Activated CD4-positive, alpha-beta T cell treated with anti-CD3 and anti-CD28 coated beads for 4 hours (primary cell): ENCODE measurements around the gene SMCR8.
A peak's percentile ranks its signal among the peaks of the same experiment; 100 is the strongest.
"Not testable (repeated sequence)": the region's sequence is repeated elsewhere in the genome, so short reads cannot be mapped to it uniquely, and the experiment has no call there.

Experiments
- DNase-seq, 2 donors: peaks; one replicate each; pipeline ENCODE4 v3.0.0-alpha.2; 2020

The SMCR8 gene

GRCh38 chr17:18314731-18315561 lies at the start of gene SMCR8, which contains the start of gene TOP3A:
TSS of gene SMCR8 (plus strand) at chr17:18315293. CDS start at chr17:18315790, 497 bp downstream.
TSS of gene TOP3A (minus strand) at chr17:18314994. CDS start at chr17:18314778, 216 bp downstream.
- peak; percentile 97 to 98 for DNase-seq

- no peak for DNase-seq
Observed at GRCh38 chr17:18267366-18267765, 47.7 kb upstream of the SMCR8 start.

GRCh38 chr17:18267927-18268711 lies 47.0 kb upstream of the SMCR8 start:
- no peak for DNase-seq

GRCh38 chr17:18270046-18270931 lies 44.8 kb upstream of the SMCR8 start:
- no peak for DNase-seq

- no peak for DNase-seq
Observed at GRCh38 chr17:18277076-18277475, 38.0 kb upstream of the SMCR8 start.

GRCh38 chr17:18278867-18279266 lies 36.2 kb upstream of the SMCR8 start:
- DNase-seq: no peak

- DNase-seq: no peak
Observed at GRCh38 chr17:18280249-18280648, 34.8 kb upstream of the SMCR8 start.

- DNase-seq: no peak
Observed at GRCh38 chr17:18280766-18281371, 34.2 kb upstream of the SMCR8 start.

GRCh38 chr17:18281788-18282187 lies 33.3 kb upstream of the SMCR8 start:
- no peak for DNase-seq

GRCh38 chr17:18285296-18285695 lies 29.8 kb upstream of the SMCR8 start:
- DNase-seq: no peak

- DNase-seq: no peak
Observed at GRCh38 chr17:18291718-18292540, 23.2 kb upstream of the SMCR8 start.

GRCh38 chr17:18298061-18298460 lies 17.0 kb upstream of the SMCR8 start:
- DNase-seq: not testable (repeated sequence)

- DNase-seq: no peak
Observed at GRCh38 chr17:18300725-18301480, 14.2 kb upstream of the SMCR8 start.

- not testable (repeated sequence) for DNase-seq
Observed at GRCh38 chr17:18303206-18303605, 11.9 kb upstream of the SMCR8 start.

- no peak for DNase-seq
Observed at GRCh38 chr17:18309202-18309601, 5.9 kb upstream of the SMCR8 start.

GRCh38 chr17:18314059-18314730 lies 898 bp upstream of the SMCR8 start:
- DNase-seq: peak in 1 of 2 donors; percentile 14

GRCh38 chr17:18315562-18315922 lies 449 bp downstream of the SMCR8 start:
- DNase-seq: no peak

- no peak for DNase-seq
Observed at GRCh38 chr17:18315961-18316360, 868 bp downstream of the SMCR8 start.

GRCh38 chr17:18318117-18318516 lies 3.0 kb downstream of the SMCR8 start:
- no peak for DNase-seq

GRCh38 chr17:18318771-18319450 lies 3.8 kb downstream of the SMCR8 start:
- DNase-seq: no peak
